HG03565 (cell line): ENCODE results near the gene DPM3.
"Not testable (repeated sequence)": the region's sequence is repeated elsewhere in the genome, so short reads cannot be mapped to it uniquely, and the experiment has no call there.

Experiments
- ATAC-seq: cut with Tn5 transposase; IDR thresholded peaks from one replicate; pipeline ENCODE4 v1.9.1; 2021; ENCODE audit warnings: mild to moderate bottlenecking, moderate library complexity; ENCODE audit not compliant: unreplicated experiment

The DPM3 gene

GRCh38 chr1:155139895-155140629, at the start of gene DPM3:
Gene DPM3 (minus strand): TSS chr1:155140531. CDS start chr1:155140240, 291 bp downstream.
- peak; percentile 55 for ATAC-seq

GRCh38 chr1:155189926-155190325, 49.6 kb upstream of the DPM3 start:
- ATAC-seq = not testable (repeated sequence)

- no peak for ATAC-seq
These were observed 47.9 kb upstream of the DPM3 start for GRCh38 chr1:155188268-155188667.

- ATAC-seq = no peak
These were observed 47.1 kb upstream of the DPM3 start for GRCh38 chr1:155187456-155187891.

- no peak for ATAC-seq
These were observed 46.6 kb upstream of the DPM3 start for GRCh38 chr1:155186794-155187455.

GRCh38 chr1:155186067-155186793, 45.9 kb upstream of the DPM3 start:
- ATAC-seq = no peak

- no peak for ATAC-seq
These were observed 45.4 kb upstream of the DPM3 start for GRCh38 chr1:155185783-155186066.

- peak; percentile 64 for ATAC-seq
These were observed 44.8 kb upstream of the DPM3 start for GRCh38 chr1:155184835-155185782.

GRCh38 chr1:155184351-155184811, 44.0 kb upstream of the DPM3 start:
- no peak for ATAC-seq

GRCh38 chr1:155183775-155184221, 43.5 kb upstream of the DPM3 start:
- no peak for ATAC-seq

GRCh38 chr1:155182052-155182550, 41.8 kb upstream of the DPM3 start:
- no peak for ATAC-seq

- ATAC-seq = no peak
These were observed 41.2 kb upstream of the DPM3 start for GRCh38 chr1:155181371-155182051.

- ATAC-seq = no peak
These were observed 39.0 kb upstream of the DPM3 start for GRCh38 chr1:155179112-155180031.

GRCh38 chr1:155178441-155179111, 38.2 kb upstream of the DPM3 start:
- ATAC-seq = no peak

GRCh38 chr1:155177918-155178281, 37.6 kb upstream of the DPM3 start:
- ATAC-seq = no peak

GRCh38 chr1:155177192-155177917, 37.0 kb upstream of the DPM3 start:
- no peak for ATAC-seq

GRCh38 chr1:155176544-155177071, 36.3 kb upstream of the DPM3 start:
- ATAC-seq = no peak
